HK-2 (cell line): ENCODE data around the gene ABTB2.

Experiments used
- DNase-seq: peaks from one replicate; pipeline ENCODE4 v3.0.0-alpha.2; 2018; ENCODE audit not compliant: unreplicated experiment

The ABTB2 gene

DNA sequence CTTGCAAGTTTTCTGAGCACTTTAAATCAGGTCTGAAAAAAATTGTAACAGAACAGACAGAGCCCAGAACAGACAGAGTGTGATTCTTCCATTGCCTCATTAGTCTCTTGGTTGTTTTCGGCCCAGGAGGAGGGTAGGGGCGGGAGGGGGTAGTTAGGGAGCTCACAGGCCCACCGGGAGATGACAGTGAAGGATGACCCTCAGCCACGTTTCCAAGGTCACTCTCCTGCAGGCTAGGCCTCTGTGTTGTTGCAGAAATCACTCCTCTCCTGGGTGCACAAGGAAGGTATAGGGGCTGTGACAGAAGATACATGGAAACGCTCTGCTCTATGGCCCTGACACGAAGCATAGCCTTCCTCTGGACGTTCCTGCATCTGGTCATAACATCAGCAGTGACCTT, 69.3 kb downstream of the ABTB2 start:
- no peak for DNase-seq

DNA sequence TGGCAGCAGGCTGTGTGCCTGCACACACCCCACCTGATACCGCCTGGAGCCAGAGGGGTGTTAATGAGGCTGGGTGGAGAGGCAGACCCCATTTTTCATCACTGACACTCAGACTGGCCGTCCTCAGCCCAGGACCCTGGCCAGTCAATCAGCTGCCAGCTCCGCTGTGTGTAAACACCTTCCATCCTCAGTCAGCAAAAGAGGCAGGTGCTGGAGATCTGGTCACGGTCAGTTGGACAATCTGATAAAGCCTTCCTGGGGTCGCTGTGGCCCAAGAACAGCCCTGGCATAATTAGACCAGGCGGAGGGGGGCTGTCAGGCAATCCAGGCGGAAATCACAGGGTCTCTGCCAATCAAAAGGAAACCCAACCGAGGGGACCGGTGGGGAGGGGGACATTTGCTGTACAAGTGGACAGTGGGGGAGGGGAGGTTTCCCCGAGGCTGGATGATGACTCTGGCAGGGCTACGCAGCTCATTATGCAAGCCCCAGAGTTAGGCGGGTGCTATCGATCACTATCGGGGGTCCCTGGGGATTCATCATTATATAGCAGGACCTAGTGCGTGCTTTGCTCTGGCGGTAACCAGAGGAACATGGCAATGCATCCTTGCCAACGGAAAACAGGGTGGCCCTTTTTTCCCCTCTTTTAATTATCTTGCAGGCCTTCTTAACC, 72.9 kb downstream of the ABTB2 start:
- DNase-seq = no peak

DNA sequence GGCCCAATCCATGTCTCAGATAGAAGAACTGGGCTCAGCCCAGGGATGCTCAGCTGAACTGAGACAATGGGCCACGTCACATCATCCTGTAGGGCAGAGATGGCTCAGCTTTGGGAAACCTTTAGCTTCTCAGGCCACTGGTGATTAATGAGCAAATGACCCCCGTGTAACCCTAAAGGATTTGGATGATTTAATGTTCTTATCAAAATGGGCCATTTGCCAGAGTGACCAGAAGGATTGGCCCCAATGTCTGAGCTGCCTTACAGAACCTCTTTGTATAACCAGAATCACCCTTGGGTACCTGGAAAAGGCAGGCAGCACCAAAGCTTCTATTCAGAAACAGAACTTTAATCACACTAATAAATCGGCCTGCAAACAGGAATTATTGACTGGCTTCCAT, 73.7 kb downstream of the ABTB2 start:
- no peak for DNase-seq

DNA sequence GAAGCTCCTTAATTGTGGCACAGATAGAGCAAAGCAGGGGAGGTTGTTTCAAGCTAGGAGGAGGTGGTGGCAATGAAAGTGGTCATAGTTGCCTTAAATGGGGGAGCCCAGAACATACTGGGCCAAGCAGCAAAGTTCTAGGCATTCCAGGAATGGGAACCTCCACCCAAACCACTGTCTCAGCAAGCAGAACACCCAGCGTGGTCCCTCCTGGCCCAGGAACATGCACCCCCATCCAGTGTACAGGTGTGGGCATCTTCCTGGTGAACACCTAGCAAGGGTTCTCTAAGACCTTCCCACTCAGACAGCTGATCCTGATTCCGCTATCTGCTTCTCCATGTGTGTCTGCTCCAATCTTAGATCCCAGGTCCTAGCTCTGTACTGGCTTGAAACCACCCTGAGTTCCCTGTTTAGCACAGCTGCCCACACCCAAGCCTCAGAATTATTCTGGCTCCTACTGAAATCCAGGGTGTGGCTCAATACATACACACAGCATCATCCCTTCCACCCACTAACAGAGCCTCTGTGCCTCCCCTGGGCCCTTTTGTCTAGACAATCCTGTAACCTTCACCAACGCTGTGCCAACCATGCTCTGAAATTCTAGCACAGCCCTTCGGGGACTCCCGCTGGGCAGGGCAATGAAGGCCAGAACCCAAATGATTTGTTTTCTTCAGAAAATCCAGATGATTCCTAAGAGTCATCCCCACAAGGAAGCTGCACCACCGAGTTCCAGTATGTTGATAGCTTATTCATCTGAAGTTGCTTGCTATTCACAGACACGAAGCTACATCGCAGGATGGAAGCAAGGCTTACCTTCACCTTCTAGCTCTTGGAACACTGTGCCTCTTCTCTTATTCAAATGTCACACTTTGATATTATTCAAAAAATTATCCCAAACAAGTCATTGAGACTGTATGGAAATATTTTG, 76.6 kb downstream of the ABTB2 start:
- DNase-seq = no peak

DNA sequence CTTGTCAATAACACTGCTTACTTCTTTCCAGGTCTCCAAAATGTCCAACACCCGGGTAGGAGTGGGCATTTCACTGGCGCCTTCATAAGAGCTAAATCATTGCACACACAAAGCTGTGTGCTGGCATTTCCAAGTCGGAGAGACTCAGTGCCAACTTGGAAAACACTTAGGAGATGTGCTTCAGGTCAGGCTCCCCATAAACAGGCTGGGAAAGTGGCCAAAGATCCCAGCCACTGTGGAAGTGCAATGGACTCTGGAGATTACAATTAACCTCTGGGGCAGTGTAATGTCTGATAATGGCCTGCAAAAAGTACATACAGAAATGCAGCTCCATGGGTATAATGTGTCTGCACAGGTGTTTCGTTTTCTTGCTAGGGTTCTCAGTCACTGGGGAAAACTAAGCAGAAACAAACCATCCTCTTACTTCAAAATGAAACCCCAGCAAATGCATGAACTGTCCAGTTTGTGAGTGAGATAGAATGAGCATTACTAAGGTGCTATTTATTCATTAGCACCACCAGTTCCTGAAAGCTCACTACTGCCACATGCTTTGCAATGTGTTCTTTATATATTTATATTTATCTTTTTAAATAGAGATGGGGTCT, 79.0 kb downstream of the ABTB2 start:
- DNase-seq = no peak

DNA sequence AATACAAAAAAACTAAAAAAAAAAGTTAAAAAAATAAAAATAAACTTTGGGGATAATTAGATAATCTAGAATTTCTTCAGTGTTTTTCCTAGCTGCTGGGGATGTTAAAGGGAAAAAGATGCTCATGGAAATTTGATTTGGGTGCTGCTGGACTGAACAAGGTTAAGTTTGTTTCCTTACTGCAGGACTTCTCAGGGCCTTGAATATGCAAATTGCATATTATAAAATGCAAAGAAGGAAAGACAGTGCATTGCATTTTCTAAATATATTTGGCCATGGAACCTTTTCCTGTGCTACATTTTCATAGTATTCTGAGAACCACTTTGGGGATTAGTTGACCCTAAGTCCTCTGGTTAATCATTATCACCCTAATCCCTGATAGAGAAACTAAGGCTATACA, 79.6 kb downstream of the ABTB2 start:
- DNase-seq = no peak

DNA sequence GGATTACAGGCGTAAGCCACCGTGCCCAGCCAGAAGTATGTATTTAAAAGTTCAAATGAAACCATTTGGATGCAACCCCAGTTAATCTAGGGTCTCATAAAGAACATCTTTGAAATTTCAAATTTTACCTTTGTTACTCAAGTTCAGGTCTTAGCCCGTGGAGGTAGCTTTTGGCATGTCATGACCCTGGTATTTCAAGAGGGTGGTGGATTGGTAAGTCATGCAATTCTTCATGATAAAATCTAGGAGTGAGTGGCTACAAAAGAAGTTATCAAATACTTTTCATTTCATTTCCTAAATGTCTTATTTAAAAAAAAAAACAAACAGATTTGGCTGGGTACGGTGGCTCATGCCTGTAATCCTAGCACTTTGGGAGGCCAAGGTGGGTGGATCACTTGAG, 80.6 kb downstream of the ABTB2 start:
- DNase-seq = no peak

DNA sequence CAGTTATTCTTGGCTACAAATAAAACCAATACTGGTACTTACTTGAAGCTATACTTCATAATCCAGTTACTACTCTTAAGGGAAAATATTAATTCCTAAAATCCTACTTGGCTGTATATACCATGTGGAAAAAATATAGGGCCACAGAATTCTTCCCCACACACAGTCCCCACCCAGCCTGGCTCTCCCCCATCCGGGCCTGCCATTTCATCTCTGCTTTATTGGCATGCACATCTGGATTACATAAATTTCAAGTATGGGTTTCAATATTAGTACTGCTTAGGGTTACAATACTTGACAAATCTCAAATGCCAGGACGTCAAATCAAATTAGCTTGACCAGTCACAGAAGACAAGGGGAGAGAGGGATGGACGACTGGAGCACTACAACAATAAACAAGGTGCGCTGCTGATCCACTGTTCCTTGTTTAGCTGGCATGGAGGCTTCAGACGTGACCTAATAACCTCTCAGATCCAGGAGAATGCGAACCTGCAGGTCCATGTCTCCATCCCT, 81.4 kb downstream of the ABTB2 start:
- no peak for DNase-seq

DNA sequence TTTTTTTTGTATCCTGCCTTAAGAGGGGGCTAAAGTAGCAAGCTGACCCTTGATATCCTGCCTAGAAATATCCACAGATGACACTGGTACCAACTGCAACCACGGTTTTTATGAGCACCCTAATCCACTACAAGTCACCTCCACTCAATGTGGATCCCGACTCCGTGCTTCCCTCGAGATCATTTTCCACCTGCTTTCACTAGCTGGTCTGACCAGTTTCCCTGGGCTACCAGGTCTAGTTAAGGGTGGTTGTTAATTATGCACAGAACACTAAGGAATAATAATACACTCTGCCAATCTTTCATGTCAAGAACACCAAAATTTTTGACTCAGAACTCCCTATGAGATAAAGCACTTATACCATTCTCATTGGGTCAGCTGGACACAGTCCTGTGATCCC, 82.3 kb downstream of the ABTB2 start:
- DNase-seq = no peak

DNA sequence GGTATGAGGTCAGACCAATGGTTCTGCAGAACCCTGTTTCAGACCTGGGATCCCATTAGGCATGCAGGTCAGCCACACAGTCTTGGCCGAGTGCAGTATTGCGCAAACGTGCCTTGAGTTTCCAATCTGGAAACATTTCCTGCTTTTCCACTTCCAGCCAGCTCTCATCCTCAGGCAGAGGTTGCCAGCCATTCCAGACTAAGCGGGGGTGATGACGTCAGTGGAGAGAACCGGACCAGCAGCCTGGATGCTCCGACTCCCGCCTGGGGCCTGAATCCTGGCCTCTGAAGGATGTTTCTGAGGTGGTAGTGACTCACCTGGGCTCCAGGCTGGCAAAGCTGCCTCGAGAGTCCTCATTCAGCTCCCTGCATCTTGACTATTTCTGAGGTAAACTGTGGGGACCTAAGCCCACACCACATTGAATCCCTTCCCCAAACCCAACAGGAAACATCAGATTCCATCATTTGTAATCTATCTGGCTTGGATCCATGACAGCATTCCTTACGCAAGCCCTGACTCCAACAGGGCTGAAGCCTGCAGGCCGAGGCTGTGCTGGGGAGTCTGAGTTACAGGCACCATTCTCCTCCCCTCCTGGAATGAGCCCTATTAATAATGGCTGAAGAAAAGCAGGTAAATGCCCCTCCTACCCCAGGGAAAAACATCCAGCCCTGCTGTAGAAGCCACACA, 83.0 kb downstream of the ABTB2 start:
- DNase-seq = peak; percentile 81

DNA sequence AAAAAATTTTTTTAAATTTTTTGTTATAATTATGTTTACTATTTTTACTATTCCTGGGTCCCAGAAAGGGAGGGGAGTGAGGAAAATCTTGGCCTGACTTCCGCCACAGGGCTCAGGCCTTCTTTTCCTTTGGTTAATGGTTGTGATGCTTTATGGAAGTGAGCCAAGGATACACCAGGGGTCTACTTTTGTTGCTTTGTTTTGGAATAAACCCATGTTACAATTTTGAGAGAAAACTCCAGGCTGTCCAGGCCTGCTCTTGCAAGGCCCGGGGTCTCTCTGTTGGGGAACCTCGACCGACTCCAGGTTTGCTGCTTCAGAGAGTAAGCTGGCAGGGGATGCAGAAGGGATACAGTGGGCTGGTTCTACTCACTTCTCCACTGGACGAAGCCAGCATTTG, 84.7 kb downstream of the ABTB2 start:
- DNase-seq = no peak

DNA sequence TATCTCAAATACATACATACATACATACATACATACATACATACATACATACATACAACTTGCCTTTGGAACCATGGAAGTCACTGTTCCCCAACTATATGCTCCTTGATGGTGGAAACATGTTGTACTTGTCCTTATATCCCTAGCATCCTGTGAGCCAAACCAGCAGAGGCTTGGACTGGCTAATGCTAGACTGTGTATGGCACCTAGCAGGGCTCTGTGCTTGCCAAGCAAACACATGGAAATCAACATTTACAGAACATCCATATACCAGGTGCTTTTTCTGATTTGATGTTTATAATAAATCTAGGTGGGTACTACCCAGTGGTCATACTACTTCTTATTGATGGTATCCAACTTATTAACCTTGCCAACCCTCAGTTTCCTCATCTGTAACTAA, 86.1 kb downstream of the ABTB2 start:
- no peak for DNase-seq

DNA sequence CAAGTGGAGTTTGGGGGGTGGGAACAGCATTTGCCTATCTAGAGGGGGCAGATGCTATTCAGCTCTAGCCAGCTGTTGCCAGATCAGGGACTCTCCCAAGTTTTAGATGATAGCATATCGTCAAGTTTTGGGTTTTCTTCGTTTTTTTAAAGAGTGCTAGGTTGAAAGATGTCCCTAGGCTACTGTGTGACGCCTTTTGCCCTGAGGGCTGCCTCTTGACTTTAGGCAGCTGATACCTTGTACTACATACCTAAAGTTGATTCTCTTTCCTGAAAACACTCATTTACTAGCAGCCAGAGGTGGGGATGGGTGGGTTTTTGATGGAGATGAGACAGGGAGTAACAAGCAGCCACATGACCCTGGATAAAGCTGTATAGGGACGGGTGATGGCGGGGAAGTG, 87.1 kb downstream of the ABTB2 start:
- DNase-seq = no peak

DNA sequence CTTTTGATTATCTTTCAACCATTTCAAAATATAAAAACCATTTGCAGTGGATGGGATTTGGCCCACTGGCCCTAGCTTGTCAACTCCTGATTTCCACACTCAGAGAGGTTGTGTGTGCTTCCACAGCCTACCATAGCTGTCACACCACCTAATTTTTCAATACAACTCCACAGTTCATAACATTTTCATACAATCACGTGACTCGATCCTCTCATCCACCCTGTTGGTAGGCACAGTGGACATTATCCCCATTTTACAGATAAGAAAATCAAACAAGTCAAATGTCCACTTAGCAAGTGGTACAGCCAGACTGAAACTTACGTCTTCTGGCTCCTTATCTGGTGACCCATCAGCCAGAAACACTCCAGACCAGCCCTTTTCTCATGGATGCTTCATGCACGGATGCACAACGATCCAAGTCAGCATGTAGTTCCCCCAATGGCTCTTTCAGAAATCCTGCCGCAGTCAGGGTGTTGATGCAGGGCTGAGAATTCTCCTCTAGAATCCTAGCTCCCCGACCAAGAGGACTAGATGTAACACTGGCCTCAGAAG, 88.0 kb downstream of the ABTB2 start:
- DNase-seq = no peak

DNA sequence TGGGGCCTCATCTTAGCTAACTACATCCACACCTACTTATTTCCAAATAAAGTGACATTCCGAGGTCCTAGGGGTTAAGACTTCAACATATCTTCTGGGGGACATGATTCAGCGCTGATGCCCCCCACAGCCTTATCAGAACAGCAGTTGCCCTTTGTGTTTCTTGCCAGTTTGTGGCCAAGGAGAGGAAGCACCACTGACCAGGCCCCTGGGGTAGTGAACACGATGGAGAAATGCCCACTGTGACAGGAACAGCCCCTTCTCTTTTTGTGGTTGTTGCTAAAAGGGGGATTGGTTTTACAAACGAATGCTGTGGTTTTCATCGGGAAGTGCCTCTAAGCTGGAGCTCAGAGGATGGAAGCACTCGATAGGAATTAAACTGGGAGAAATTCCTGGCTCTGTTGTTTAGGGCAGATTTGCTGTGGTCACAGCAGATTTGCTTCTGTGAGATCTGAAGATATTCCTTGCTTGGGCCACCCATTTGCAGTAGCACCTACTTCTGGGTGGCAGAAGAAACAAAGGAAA, 88.8 kb downstream of the ABTB2 start:
- no peak for DNase-seq

DNA sequence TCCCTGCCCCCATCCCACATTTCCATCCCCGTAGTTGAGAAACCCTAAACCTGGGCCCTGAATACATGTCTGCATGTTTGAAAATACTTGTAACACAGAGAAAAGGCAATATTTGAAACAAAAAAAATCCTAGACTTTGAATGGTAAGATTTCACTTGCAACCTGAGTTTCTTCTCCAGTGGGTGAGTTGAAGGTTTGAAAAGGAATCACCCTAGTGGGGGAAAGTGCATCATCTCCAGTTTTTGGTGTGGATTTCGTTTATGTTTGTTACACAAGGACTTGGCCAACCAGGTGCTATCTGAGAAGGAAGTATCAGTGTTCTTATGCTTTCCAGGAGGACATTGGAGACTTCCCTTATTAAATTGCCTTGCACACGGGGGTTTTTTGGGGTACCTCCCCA, 90.4 kb downstream of the ABTB2 start:
- DNase-seq = no peak

DNA sequence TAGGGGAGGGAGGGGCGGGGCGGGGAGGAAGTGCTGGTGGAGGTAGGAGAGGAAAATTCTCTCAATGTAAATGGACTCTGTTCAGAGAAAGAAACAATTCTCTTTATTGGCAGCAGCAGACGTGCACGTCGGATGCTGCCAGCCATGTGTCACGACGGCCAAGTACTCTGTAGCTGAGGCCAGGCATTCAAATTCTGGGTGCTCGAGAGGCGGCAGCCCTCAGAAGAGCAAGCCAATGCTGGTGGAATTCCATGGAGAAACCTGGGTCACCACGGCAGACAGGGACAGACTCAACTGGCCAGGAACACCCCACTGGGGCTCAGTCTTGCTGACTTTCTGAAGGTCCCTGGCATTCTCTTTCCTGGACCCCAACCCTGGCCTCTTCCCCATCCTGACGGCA, 90.8 kb downstream of the ABTB2 start:
- no peak for DNase-seq

DNA sequence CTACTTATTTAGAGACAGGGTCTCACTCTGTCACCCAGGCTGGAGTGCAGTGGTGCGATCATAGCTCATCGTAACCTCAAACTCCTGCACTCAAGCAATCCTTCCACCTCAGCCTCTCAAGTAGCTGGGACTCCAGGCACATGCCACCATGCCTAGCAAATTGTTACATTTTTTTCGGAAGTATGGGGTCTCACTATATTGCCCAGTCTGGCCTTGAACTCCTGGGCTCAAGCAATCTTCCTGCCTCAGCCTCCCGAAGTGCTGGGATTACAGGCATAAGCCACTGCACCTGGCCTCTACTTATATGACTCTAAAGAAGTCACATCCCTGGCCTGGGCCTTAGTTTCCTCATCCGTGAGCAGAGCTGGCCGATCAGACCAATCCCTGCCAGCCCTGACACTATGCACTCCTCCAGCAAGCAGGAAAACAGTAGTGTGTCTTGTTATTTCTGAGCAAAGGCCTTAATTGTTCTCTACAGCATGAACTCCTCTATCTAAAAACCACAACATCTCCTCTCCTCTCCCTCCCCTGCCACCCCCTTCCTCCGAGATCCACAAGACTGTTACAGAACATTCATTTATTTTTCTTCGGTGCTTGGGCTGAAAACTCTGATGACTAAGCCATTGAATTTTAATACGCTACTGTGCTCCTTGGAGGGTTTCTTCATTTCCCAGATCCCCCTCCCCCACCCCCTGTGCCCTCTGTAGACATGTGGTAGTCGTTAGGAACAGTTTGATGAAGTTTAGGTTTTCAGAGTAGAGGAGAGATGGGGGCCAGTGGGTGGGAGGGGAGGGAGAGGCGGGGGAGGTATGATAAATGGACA, 91.5 kb downstream of the ABTB2 start:
- DNase-seq = peak; percentile 45

DNA sequence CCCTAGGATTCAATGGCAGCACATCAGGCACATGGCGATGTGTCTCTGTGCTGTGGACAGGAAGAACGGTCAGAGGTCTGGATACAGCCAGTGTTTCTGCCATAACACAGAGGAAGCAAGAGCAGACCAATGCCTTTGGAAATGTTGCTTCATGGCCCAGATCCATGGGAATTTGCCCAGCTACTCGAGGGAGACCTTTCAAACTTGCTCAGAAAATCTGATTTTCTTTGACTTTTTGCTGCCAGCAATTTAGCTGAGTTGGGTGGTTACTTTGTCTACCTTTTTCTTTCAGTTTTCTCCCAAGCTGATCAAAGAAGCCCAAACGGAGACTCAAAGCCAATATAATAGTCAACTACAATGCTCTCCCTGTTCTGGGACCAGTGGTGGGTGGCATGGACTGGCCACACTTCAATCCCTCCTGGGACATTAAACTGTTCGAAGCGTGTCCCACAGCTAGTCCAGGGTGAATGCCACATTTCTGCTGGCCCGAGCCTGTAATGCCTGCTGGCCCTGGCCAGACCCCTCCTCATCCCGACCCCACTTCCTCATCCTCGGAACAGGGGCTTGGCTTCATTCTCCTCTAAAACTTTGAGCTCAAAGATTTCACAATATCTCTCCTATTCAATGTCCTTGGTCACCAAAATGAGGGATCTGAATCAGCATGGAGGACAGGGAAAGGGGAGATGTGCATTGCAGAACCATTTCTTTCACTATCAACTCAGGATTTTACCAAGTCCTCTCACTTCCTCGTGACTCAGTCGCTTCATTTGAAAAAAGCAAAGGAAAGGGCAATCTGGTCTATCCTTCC, 93.3 kb downstream of the ABTB2 start:
- no peak for DNase-seq
